ENCODE measurements around the gene RELN. TPM values are rescaled to one million over a fixed set of nuclear protein-coding genes. Genes with fewer than 3 reads are reported as not detected.

The RELN gene
- total RNA-seq, 4 donors from 2014 or later, result 2.2 to 8.6 (median 3.5) TPM

DNA sequence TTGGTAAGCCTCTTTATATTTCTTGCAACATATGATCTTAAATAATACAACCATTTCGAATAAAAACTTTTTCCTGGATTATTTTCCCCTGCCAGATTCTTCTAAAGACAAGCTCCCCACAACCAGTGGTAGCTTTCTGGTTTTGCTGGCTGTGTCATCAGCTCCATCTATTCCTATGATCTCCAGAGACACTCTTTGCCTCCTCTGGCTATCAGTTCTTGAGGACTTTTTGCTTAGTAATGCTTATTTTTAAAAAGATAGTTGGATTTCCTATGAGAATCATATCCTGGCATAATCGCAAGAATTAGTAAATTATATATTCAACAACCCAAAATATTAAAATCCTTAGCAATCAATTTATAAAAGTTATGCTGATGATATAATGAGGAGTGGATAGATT, 439.7 kb downstream of the RELN start:
- no peak for ATAC-seq
- Histone ChIP-seq H3K4me1 (no peaks in the 10 kb centered on the region), H3K9me3 (no peaks in the 10 kb centered on the region), H3K27ac (no peak overlapping the region), H3K4me3 (no peak overlapping the region), H3K36me3 (no peaks in the 10 kb centered on the region), H3K27me3 (no peaks in the 10 kb centered on the region)
- 73 to 92% methylated on average over 2 of the region's 2 CpGs for WGBS, 2 donors (ENCODE audit: low coverage in 1 of 2)
- TF ChIP-seq POLR2AphosphoS5 (IDR thresholded peaks at IDR 0.05) (no peak), POLR2A (IDR thresholded peaks at IDR 0.05) (no peak), EP300 (IDR thresholded peaks at IDR 0.05) (no peak)
- TF ChIP-seq, protein P1, sequence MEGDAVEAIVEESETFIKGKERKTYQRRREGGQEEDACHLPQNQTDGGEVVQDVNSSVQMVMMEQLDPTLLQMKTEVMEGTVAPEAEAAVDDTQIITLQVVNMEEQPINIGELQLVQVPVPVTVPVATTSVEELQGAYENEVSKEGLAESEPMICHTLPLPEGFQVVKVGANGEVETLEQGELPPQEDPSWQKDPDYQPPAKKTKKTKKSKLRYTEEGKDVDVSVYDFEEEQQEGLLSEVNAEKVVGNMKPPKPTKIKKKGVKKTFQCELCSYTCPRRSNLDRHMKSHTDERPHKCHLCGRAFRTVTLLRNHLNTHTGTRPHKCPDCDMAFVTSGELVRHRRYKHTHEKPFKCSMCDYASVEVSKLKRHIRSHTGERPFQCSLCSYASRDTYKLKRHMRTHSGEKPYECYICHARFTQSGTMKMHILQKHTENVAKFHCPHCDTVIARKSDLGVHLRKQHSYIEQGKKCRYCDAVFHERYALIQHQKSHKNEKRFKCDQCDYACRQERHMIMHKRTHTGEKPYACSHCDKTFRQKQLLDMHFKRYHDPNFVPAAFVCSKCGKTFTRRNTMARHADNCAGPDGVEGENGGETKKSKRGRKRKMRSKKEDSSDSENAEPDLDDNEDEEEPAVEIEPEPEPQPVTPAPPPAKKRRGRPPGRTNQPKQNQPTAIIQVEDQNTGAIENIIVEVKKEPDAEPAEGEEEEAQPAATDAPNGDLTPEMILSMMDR (IDR thresholded peaks at IDR 0.05), result no peak

DNA sequence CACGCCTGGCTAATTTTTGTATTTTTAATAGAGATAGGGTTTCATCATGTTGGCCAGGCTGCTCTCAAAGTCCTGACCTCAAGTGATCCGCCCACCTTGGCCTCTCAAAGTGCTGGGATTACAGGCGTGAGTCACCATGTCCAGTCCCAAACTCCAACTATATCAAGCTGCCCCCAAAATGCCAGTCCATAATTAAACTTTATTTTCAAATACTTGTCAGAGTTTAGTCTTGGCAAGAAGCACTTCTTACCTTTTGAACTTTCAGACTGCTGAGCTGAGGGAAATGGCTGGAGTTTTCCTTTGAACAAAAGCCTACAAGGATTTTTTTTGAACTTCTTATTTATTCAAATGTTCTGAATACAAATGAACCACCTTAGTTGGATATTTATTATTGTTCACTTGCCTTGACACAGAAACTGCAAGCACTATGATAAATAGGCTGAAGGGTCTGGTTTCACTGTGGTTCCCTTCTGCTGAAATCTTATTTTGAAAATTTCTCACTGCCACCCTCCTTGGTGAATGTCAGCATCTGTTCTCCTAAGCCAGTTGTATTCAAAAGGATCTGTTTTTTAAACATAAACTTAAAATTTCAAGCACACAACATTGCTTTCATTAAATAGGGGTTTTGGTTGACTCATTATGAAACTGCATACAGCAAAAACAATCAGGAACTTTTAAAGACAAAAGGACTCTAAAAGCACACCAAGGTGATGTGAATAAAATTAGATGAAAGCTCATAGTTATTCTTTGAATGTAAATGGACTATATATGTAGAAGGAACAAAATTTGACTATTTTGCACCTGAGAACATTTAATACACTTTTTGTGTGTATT, 441.8 kb downstream of the RELN start:
- H3K4me3 ChIP-seq, result no peak overlapping the region
- peak; percentile 12 for TF ChIP-seq POLR2AphosphoS5 (IDR thresholded peaks at IDR 0.05)
- TF ChIP-seq EP300 (IDR thresholded peaks at IDR 0.05), result no peak
- TF ChIP-seq, protein P1 (IDR thresholded peaks at IDR 0.05), result no peak
- TF ChIP-seq POLR2A (IDR thresholded peaks at IDR 0.05), result no peak
- no peak for ATAC-seq
- 51% methylated on average over 3 of the region's 3 CpGs; no CpG with 5 or more reads in 1 of the 2 donors for WGBS, 2 donors (ENCODE audit: low coverage in 1 of 2)
- no peaks in the 10 kb centered on the region for H3K36me3 ChIP-seq
- H3K4me1 ChIP-seq, result no peaks in the 10 kb centered on the region
- H3K27me3 ChIP-seq, result no peaks in the 10 kb centered on the region
- no peaks in the 10 kb centered on the region for H3K9me3 ChIP-seq
- no peak overlapping the region for H3K27ac ChIP-seq

DNA sequence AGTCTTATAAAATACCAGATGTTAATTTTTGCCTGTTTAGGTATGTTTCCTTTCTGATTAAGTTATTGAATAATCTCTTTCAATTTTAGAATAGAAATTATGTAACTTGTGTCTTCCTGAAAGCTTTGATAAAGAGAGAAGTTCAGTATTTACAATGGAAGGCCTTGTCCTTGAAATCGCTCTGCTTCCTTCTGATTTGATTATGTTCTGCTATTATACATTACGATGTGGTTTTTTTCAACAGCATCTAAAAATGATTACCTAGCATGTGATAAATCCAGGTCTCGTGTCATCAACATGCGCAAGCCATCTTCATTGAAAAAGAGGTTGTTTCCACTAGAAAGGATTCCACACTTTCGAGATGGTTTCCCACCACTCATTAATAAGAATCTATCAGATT, 447.0 kb downstream of the RELN start:
- ATAC-seq, result no peak
- H3K36me3 ChIP-seq, result no peaks in the 10 kb centered on the region
- no peaks in the 10 kb centered on the region for H3K4me1 ChIP-seq
- WGBS, 2 donors (ENCODE audit: low coverage in 1 of 2), result 84 to 94% methylated on average over 5 of the region's 5 CpGs
- no peak overlapping the region for H3K27ac ChIP-seq
- no peaks in the 10 kb centered on the region for H3K27me3 ChIP-seq
- H3K4me3 ChIP-seq, result no peak overlapping the region
- H3K9me3 ChIP-seq, result no peaks in the 10 kb centered on the region
- TF ChIP-seq POLR2A (IDR thresholded peaks at IDR 0.05), result no peak
- TF ChIP-seq, protein P1 (IDR thresholded peaks at IDR 0.05), result no peak
- TF ChIP-seq EP300 (IDR thresholded peaks at IDR 0.05), result no peak
- TF ChIP-seq POLR2AphosphoS5 (IDR thresholded peaks at IDR 0.05), result no peak

DNA sequence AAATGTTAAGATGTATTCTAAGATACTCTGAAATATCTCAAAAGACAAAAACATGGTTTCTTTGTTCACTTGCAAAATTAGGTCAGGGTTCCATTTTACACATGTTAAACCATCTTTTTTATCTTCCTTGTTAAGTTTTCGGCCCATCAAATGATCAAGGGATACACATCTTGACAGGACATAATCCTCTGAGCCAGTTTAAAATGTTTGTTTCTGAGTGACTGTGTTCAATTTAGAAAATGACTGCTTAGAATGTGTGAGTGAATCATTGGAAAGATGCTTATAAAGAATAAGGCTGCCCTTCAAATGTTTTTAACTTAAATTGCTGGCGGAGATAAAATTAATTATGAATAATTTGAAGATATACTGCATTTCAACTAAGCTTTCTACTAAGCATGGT, 447.5 kb downstream of the RELN start:
- WGBS, 2 donors (ENCODE audit: low coverage in 1 of 2), result 28 to 62% methylated on average over 2 of the region's 2 CpGs
- TF ChIP-seq POLR2A (IDR thresholded peaks at IDR 0.05), result no peak
- no peak for TF ChIP-seq POLR2AphosphoS5 (IDR thresholded peaks at IDR 0.05)
- TF ChIP-seq, protein P1 (IDR thresholded peaks at IDR 0.05), result no peak
- TF ChIP-seq EP300 (IDR thresholded peaks at IDR 0.05), result no peak

DNA sequence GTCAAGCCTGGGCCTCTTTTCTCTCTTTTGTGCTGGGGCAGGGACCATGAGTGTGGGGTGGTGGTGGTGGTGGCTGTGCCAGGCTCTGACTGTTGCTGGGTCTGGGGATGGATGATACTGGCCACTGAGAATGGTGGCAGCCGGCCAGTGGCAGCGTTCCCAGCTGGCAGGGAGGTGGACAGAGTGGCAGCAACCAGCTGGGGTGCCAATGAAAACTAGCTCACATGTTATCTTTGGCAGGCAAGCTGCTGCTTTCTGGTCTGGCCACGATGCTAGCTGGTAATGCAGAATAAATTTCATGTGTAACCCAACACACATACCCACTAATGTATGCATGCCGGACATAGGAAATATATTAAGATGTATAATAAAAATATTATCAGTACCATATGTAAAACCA, 448.4 kb downstream of the RELN start:
- TF ChIP-seq EP300 (IDR thresholded peaks at IDR 0.05) (no peak), POLR2AphosphoS5 (IDR thresholded peaks at IDR 0.05) (peak; percentile 27), POLR2A (IDR thresholded peaks at IDR 0.05) (no peak)
- TF ChIP-seq, protein P1 (IDR thresholded peaks at IDR 0.05), result no peak
- ATAC-seq, result no peak
- Histone ChIP-seq H3K27me3 (no peaks in the 10 kb centered on the region), H3K36me3 (no peaks in the 10 kb centered on the region), H3K9me3 (no peaks in the 10 kb centered on the region), H3K4me1 (no peaks in the 10 kb centered on the region), H3K4me3 (no peak overlapping the region), H3K27ac (no peak overlapping the region)
- WGBS, 2 donors (ENCODE audit: low coverage in 1 of 2), result 51 to 54% methylated on average over 2 to 3 of the region's 4 CpGs

More for the DNA sequence above, 447.5 kb downstream of the RELN start:
- Histone ChIP-seq H3K36me3 (no peaks in the 10 kb centered on the region), H3K27ac (no peak overlapping the region), H3K27me3 (no peaks in the 10 kb centered on the region), H3K4me3 (no peak overlapping the region), H3K4me1 (no peaks in the 10 kb centered on the region), H3K9me3 (no peaks in the 10 kb centered on the region)
- no peak for ATAC-seq

Measured in gastroesophageal sphincter (tissue), 4 donors.